Ovary (tissue), 9 donors: ENCODE measurements around the gene USP10. TPM values are rescaled to one million over a fixed set of nuclear protein-coding genes. Genes with fewer than 3 reads are reported as not detected.

Experiments used
- DNase-seq, 5 donors: peaks; one replicate each; pipeline ENCODE4 v3.0.0-alpha.2; 2019 to 2020
- H3K27ac ChIP-seq, 2 donors: fragments of 200-600 bp; one replicate each; pipeline versions ENCODE4 v1.5.1 to v1.8.0; 2019 to 2022
- H3K27me3 ChIP-seq: fragments of 200-600 bp; one replicate; pipeline ENCODE4 v1.8.0; 2022
- H3K36me3 ChIP-seq: fragments of 200-600 bp; sonication (generic); one replicate; pipeline ENCODE4 v1.5.1; 2019
- H3K4me1 ChIP-seq: one replicate; pipeline ENCODE4 v1.8.1; 2013; ENCODE audit warnings: mild to moderate bottlenecking, moderate library complexity; ENCODE audit not compliant: insufficient read depth
- H3K4me3 ChIP-seq: fragments of 200-600 bp; sonication (generic); one replicate; pipeline ENCODE4 v1.5.1; 2017
- H3K9me3 ChIP-seq, 2 donors: fragments of 200-600 bp in 1 of 2; sonication (generic) in 1 of 2; one replicate each; pipeline versions ENCODE4 v1.5.1 to v1.8.1; 2013 to 2019; ENCODE audit warnings: mild to moderate bottlenecking in 1 of 2, moderate library complexity in 1 of 2
- CTCF ChIP-seq, 3 donors: fragments of 450-650 bp in 2 of 3; fragments of 200-600 bp in 1 of 3; IDR thresholded peaks; one replicate each; pipeline versions ENCODE4 v1.5.1 to v1.8.0; 2016 to 2022; ENCODE audit warnings: antibody characterized with exemption in 3 of 3, mild to moderate bottlenecking in 1 of 3
- EP300 ChIP-seq: sonication (generic); formaldehyde crosslinking; IDR thresholded peaks from one replicate; pipeline ENCODE4 v1.6.1; 2017; ENCODE audit warnings: antibody characterized with exemption
- POLR2A ChIP-seq: fragments of 450-650 bp; IDR thresholded peaks from one replicate; pipeline ENCODE4 v1.6.1; 2017; ENCODE audit warnings: antibody characterized with exemption, mild to moderate bottlenecking, moderate library complexity
- whole genome bisulfite sequencing, 3 donors: extraction: QIAGEN DNeasy Blood & Tissue Kit in 1 of 3; methylation state at CpG; one replicate each; pipeline versions ENCODE4 v1.1.5 to v1.1.7; 2013 to 2017; 5-methylcytosine and 5-hydroxymethylcytosine counted together
- intact Hi-C, 4 donors: fragments of 100-400 bp; cut with DNase I; formaldehyde crosslinking; loops; one replicate each; pipeline versions ENCODE4 v1.11.0 to v1.15.1; 2022 to 2023
- polyA plus RNA-seq, 2 donors: library from polyadenylated mRNA; stranded (reverse); fragments of 200-250 nt in 1 of 2; fragments of 350-450 nt in 1 of 2; fragmentation: Illumina TruSeq in 1 of 2; extraction: RNeasy Lipid Tissue Mini Kit (QIAGEN cat#74804) in 1 of 2; gene quantifications; one replicate each; pipeline ENCODE4 v1.2.3, GENCODE V29; 2013 to 2014
- total RNA-seq, 7 donors: library from RNA; depleted of rRNA in 2 of 7; stranded (reverse); fragments of >200 nt in 2 of 7; fragmentation: NEBNext Ultra II Directional in 3 of 7; extraction: Animal tissue kit (Norgen Biotek cat#: 25700) in 3 of 7; gene quantifications; one replicate each; pipeline versions ENCODE4 v1.1.0 to v1.2.4, GENCODE V29; 2016 to 2023
- donor health status: DM: no; HTN: no; CAD: no; lungs with moderate emphysema.
- donor health status: DM: no; HTN: no; CAD: no.
- donor health status: Bipolar disorder and iron deficiency.
- donor health status: DM: yes; HTN: yes; CAD: no.
- donor health status: DM: no; HTN: no; CAD: no.
- donor health status: DM: yes; HTN: yes; CAD: no.

Gene USP10
- total and polyA plus RNA-seq, 9 donors: 24.6 to 98.8 (median 71.4) TPM

DNA sequence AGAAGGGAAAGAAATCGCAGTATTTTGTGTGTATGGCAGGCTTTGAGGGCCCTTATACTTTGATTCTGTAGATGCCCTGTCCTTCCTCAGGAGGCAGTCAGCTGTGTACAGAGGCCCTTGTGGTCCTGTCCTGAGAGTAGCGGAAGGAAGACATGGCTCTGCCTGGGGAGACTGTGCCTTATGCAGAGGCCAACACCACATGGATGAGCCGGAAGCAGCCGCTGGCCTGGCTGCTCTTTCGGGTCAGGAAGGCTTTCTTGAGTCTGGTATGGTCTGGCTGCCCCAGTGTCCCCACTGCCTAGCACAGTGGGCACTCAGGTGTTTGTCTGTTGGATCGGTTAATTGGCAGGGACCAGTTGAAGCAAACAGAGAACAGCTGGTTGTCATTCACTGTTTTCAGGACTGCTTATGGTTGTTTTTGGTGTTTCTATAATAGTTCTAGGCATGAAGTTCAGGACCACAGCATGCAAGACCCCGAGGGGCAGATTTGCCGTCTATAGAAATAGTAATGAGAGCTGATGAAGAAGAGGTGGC is 12.4 kb downstream of the USP10 start:
- Histone ChIP-seq H3K4me3 (no peak overlapping the region), H3K4me1 (peaks cover 7% of the 10 kb centered on the region), H3K27ac (no peak overlapping the region), H3K27me3 (no peaks in the 10 kb centered on the region), H3K9me3 (no peaks in the 10 kb centered on the region), H3K36me3 (no peaks in the 10 kb centered on the region)
- TF ChIP-seq EP300 (no peak), CTCF (IDR thresholded peaks at IDR 0.05) (no peak), POLR2A (no peak)
- 90 to 91% (median 90%) methylated on average over 8 of the region's 8 CpGs for WGBS, 3 donors
- DNase-seq: no peak
- intact Hi-C loops: no loop called here

- Histone ChIP-seq H3K4me3 (no peak overlapping the region), H3K4me1 (peaks cover 7% of the 10 kb centered on the region), H3K27ac (no peak overlapping the region), H3K36me3 (no peaks in the 10 kb centered on the region), H3K9me3 (no peaks in the 10 kb centered on the region), H3K27me3 (no peaks in the 10 kb centered on the region)
- intact Hi-C loops: no loop called here
- DNase-seq: no peak
- TF ChIP-seq CTCF (IDR thresholded peaks at IDR 0.05): no peak
- no peak for TF ChIP-seq POLR2A
- no peak for TF ChIP-seq EP300
- 91 to 95% (median 94%) methylated on average over 13 of the region's 13 CpGs for WGBS, 3 donors
Measured at GRCh38 chr16:84712801-84713775, 13.3 kb downstream of the USP10 start.

DNA sequence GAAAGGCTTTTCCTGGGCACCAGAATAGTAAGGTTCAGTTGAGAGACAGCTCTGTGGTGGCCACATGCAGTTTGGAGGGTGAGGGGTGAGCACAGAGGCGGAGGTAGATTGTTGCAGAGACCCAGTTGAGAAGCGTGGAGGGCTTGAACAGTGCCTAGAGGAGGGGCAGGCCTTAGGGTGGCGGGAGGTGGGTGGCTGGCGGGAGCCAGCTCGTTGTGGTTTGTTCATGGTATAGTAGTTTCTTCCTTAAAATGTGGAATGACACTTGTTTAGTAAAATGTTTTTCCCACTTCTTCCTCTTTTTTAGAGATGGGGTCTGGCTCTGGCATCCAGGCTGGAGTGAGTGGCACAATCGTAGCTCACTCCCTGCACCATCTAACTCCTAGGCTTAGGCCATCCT is 14.2 kb downstream of the USP10 start:
- WGBS, 3 donors: 79 to 88% (median 83%) methylated on average over 6 of the region's 6 CpGs
- DNase-seq: no peak
- Histone ChIP-seq H3K4me3 (no peak overlapping the region), H3K9me3 (no peaks in the 10 kb centered on the region), H3K4me1 (peaks cover 7% of the 10 kb centered on the region), H3K27me3 (no peaks in the 10 kb centered on the region), H3K36me3 (no peaks in the 10 kb centered on the region), H3K27ac (no peak overlapping the region)
- TF ChIP-seq CTCF (IDR thresholded peaks at IDR 0.05) (no peak), EP300 (no peak), POLR2A (no peak)
- intact Hi-C loops: no loop called here

GRCh38 chr16:84715424-84715823 is 15.6 kb downstream of the USP10 start:
- Histone ChIP-seq H3K27ac (no peak overlapping the region), H3K36me3 (no peaks in the 10 kb centered on the region), H3K4me1 (peaks cover 8% of the 10 kb centered on the region), H3K9me3 (no peaks in the 10 kb centered on the region), H3K27me3 (no peaks in the 10 kb centered on the region), H3K4me3 (no peak overlapping the region)
- intact Hi-C loops: no loop called here
- TF ChIP-seq POLR2A: no peak
- TF ChIP-seq EP300: no peak
- no peak for TF ChIP-seq CTCF (IDR thresholded peaks at IDR 0.05)
- DNase-seq: no peak
- WGBS, 3 donors: 64 to 70% (median 70%) methylated on average over 3 of the region's 3 CpGs
